HEK293T (cell line): ENCODE measurements around the gene KCNQ1.

Experiments used
- ARNT ChIP-seq: fragments of 450-650 bp; IDR thresholded peaks from 2 replicates; pipeline ENCODE4 v1.6.1; 2017; ENCODE audit warnings: mild to moderate bottlenecking
- BHLHE40 ChIP-seq: fragments of 450-650 bp; IDR thresholded peaks from 2 replicates; pipeline ENCODE4 v1.6.1; 2016; ENCODE audit warnings: mild to moderate bottlenecking, moderate library complexity, borderline replicate concordance
- FOXA1 ChIP-seq: fragments of 450-650 bp; IDR thresholded peaks from 2 replicates; pipeline ENCODE4 v1.6.1; 2016; ENCODE audit warnings: mild to moderate bottlenecking
- FOXK2 ChIP-seq: fragments of 450-650 bp; IDR thresholded peaks from 2 replicates; pipeline ENCODE4 v1.6.1; 2016; ENCODE audit warnings: mild to moderate bottlenecking
- SP1 ChIP-seq: fragments of 450-650 bp; IDR thresholded peaks from 2 replicates; pipeline ENCODE4 v1.6.1; 2017
- SUZ12 ChIP-seq: fragments of 450-650 bp; IDR thresholded peaks from 2 replicates; pipeline ENCODE4 v1.6.1; 2016; ENCODE audit warnings: mild to moderate bottlenecking
- ZNF384 ChIP-seq: fragments of 450-650 bp; IDR thresholded peaks from 2 replicates; pipeline ENCODE4 v1.6.1; 2016
- TF ChIP-seq, protein P1 (sequence below): fragments of 450-650 bp; IDR thresholded peaks from 2 replicates; pipeline ENCODE4 v1.6.1; 2016

DNA sequence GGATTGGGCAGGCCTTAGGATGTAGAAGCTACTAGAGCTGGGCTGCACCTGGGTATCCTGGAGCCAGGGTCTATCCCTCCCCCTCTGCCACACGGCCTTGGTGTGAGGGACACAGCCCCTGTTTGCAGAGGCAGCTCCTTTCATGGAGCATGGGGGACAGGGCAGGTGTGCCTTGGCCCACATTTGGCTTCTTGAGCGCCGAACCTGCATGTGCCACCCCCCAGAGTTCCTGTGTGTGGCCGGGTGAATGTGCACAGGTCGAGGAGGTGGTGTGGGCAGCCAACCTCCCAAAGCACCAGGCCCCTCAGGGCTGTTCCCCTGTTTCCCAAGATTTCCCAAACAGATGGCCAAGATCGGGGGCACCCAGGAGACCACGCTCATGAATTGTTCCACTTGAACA is 262.9 kb downstream of the KCNQ1 start:
- no peak for TF ChIP-seq SUZ12
- TF ChIP-seq FOXK2: no peak
- TF ChIP-seq, protein P1, sequence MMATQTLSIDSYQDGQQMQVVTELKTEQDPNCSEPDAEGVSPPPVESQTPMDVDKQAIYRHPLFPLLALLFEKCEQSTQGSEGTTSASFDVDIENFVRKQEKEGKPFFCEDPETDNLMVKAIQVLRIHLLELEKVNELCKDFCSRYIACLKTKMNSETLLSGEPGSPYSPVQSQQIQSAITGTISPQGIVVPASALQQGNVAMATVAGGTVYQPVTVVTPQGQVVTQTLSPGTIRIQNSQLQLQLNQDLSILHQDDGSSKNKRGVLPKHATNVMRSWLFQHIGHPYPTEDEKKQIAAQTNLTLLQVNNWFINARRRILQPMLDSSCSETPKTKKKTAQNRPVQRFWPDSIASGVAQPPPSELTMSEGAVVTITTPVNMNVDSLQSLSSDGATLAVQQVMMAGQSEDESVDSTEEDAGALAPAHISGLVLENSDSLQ: no peak
- no peak for TF ChIP-seq SP1
- no peak for TF ChIP-seq ARNT
- TF ChIP-seq ZNF384: no peak
- TF ChIP-seq BHLHE40: no peak
- no peak for TF ChIP-seq FOXA1
